HPDE6-E6E7 (cell line): ENCODE measurements around the gene GFI1.
"Not testable (repeated sequence)": the region's sequence is repeated elsewhere in the genome, so short reads cannot be mapped to it uniquely, and the experiment has no call there.

Experiments
- DNase-seq: peaks from one replicate; pipeline ENCODE4 v3.0.0; 2011; ENCODE audit warnings: missing footprints; ENCODE audit errors: extremely low spot score

The GFI1 gene

GRCh38 chr1:92486251-92487077, at the start of gene GFI1:
Gene GFI1 (minus strand): TSS chr1:92486925. CDS start chr1:92483487, 3,438 bp downstream.
- no peak for DNase-seq

DNA sequence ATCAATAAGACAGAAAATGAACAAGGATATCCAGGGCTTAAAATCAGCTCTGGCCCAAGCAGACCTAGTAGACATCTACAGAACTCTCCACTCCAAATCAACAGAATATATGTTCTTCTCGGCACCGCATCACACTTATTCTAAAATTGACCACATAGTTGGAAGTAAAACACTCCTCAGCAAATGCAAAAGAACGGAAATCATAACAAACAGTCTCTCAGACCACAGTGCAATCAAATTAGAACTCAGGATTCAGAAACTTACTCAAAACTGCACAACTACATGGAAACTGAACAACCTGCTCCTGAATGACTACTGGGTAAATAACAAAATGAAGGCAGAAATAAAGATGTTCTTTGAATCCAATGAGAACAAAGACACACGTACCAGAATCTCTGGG, 45.6 kb upstream of the GFI1 start:
- DNase-seq: not testable (repeated sequence)

- DNase-seq: not testable (repeated sequence)
Measured at GRCh38 chr1:92531939-92532338, 45.2 kb upstream of the GFI1 start.

GRCh38 chr1:92527670-92528069, 40.9 kb upstream of the GFI1 start:
- DNase-seq: no peak

DNA sequence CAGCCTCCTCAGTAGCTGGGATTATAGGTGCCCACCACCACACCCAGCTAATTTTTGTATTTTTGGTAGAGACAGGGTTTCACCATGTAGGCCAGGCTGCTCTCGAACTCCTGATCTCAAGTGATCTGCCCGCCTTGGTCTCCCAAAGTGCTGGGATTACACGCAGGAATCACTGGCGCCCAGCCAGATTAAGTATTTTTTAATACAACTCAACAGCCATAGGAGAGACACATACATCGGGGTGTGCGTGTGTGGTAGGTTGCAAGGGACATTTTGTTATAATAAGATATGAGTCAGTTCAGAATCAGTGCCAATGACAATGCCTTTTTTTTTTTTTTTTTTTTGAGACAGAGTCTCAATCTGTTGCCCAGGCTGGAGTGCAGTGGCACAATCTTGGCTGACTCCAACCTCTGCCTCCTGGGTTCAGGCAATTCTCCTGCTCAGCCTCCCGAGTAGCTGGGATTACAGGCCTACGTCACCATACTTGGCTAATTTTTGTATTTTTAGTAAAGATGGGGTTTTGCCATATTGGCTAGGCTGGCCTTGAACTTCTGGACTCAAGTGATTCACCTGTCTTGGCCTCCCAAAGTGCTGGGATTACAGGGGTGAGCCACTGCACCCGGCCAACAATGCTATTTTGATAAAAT, 38.3 kb upstream of the GFI1 start:
- not testable (repeated sequence) for DNase-seq

DNA sequence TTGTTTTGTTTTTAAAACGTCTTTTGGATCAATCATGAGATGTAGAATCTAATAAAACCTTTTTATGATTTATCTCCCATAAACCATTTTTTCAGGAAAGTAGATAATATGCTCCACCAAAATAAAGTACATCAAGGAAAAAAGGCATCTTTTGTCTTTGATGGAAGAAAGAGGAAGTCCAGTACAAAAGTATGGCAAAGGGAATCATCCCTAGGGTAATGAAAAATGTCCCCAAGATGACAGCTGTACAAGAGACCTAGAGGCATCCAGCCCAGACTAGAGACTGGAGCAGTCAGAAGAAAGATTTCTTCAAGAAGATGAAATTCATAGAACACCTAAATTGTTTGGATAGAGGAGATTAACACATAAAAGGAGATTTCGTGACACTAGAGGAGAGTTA, 32.3 kb upstream of the GFI1 start:
- no peak for DNase-seq

- no peak for DNase-seq
Measured at GRCh38 chr1:92516574-92516973, 29.8 kb upstream of the GFI1 start.

GRCh38 chr1:92515796-92516201, 29.1 kb upstream of the GFI1 start:
- no peak for DNase-seq

DNA sequence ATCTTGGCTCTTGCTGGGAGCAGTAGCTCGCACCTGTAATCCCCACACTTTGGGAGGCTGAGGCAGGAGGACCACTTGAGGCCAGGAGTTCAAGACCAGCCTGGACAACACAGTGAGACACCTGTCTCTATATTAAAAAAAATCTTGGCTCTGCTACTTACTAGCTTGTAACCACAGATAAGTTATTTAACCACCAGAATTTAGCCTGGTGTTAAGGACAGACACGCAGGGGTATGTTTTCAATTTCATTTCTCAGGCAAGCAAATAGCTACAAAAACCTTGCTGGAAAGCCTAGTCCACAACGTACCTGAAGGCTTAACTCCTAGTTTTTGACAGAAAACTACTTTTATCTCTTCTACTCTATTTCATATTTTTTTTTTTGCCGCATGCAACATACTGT, 24.8 kb upstream of the GFI1 start:
- DNase-seq: no peak

GRCh38 chr1:92509619-92510018, 22.9 kb upstream of the GFI1 start:
- DNase-seq: no peak

DNA sequence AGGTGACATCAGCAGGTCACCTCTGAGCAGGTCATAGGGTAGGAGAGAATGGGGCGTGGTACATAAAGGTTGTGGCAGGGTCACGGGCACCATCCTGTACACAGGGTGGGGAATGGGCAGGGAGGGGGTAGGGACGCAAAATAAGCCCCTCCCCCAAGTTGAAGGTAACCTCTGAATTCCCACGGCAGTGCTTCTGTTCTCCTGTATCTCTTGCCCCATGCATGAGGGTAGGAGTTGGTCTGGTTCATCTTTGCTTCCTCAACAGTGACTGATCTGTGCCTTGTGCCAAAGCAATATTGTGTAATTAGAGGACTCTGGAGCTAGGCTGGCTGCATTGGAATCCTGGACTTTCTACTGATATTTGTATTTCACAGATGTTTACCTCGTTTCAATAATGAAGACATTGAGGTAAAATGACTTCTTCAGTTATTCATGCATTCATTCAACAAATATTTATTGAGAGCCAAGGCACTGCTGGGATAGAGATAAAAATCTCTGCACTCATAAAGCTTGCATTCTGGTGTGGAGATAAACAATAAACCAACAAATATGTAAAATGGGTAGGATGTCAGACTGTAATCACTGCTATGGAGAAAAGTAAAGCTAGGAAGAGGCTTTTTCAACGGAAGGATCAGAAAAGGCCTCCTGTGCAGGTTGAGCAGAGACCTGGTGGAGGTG, 18.4 kb upstream of the GFI1 start:
- no peak for DNase-seq

GRCh38 chr1:92504291-92505014, 17.7 kb upstream of the GFI1 start:
- no peak for DNase-seq

DNA sequence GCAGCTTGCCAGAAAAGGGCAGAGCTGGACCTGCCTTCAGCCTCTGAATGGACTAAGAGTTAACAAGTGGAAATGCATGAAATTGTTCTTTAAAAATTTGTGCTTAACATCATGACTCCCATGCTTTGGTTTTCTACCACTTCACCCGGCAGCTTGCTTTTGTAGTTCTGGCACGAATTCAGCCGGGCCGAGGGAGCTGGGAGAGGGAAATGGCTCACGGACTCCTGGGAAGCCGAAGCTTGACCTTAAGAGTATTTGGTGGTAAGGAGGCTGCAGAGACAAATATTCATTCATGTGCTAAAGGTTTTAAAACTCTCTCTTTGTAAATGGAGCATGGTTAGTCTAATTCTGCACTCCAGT, 17.2 kb upstream of the GFI1 start:
- DNase-seq: no peak

DNA sequence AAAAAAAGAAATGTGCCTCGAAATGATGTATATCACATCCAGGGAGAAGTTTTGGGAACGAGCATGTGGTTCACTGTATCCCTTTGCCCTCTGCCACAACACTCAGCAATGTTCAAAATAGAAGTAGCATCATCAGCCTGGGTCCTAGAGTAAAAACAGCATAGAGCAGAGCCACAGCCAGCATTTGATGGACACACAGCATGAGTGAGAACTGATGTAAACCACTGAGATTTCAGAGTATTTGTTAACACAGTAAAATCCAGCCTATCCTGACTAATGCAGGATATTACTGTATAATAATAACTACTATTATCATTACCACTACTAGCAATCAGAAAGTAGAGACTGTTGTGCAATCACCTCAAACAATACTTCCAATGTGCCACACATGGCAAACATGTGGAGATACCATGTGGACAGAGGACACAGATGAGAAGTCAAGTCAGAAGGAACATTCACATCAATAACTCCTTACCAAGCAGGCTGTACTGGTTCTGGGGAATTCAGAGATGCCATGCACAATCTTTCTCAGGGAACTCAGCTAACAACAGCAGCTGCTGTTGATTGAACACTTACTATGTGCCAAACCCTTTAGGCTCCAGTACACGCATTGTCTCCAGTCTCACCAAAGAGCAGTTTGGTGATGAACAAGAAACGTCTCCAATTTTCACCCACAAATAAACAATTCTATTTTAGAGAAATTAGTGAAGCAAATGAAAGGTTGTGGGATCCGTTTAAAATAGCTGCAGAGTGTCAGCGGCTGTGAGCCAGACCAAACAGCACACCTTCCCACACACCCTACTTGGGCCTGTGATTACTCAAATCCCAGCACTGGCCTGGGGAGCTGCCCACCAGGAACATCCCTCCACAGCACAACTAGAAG, 16.6 kb upstream of the GFI1 start:
- DNase-seq: no peak

DNA sequence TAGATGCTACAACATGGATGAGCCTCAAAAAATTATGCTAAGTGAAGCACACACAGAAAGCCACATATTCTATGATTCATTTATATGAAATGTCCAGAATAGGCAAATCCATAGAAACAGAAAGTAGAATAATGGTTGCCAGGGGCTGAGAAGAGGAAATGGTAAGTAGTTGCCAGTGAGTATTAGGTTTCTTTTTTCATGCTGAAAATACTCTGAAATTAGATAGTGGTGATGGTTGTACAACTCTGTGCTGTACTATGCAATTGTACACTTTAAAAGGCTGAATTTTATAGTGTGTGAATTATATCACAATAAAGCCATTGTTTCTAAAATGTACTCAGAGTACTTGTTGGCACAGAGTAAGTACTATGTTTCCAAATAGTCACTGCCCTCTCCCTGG, 15.5 kb upstream of the GFI1 start:
- no peak for DNase-seq

DNA sequence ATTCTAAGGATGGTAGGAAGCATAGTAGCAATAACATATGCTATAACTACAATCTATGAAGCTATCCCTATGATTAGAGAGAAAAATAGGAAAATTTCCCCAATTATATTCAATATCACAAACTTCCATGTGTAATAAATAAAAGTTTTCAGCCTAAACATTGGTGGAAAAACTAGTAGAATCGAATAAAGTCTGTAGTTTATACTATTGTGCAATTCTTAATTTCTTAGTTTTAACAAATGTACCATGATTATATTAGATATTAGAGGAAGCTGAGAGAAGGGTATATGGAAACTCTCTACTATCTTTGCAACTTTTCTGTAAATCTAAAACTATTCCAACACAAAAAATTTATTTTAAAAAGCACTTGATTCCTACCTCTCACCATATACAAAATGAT, 13.8 kb upstream of the GFI1 start:
- no peak for DNase-seq

GRCh38 chr1:92495392-92496063, 8.8 kb upstream of the GFI1 start:
- DNase-seq: no peak

DNA sequence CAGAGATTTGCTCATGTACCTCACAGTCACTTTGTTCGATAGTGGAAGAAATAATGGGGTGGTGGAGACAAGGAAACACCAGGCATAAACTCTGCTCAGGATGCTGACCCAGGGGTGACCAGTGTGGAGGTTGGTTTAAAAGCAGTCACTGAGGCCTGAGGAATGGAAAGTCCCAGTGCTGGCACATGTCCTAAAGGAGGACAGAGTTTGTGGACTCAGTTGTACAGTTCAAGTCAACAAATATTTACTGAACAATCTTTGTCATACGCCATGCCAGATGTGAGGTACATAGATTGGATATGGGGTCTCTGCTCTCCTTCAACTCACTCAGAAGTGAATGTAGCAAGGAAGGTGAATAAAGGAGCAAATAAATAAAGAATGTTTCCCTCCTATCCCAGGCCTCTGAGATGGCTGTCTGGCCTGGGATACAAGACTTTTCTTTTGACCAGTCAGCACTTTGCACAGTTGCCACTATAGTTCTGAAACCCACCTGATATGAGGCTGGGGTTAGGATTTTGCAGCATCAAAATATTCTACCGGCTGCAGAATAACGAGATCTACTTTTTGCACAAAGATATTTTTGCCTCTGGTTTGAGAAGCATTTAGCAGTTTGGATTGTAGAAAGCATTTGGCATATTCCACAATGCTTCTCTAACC, 7.9 kb upstream of the GFI1 start:
- no peak for DNase-seq

DNA sequence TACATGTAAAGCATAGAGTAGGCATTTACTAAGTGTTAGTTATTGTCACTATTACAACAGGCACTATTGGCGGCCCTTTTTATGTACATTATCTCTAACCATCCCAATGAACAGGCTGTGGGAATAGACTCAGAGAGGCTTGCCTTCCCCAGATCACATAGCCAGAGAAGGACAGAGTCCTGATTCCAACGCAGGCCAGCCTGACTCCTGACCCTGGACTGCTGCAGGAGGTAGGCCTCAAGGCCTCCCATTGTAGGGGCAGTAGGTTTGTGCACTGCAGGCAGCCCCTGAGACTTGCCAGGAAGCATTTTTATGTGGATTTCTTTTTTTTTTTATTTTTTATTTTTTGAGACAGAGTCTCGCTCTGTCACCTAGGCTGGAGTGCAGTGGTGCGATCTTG, 6.4 kb upstream of the GFI1 start:
- DNase-seq: no peak

GRCh38 chr1:92488832-92489231, 2.1 kb upstream of the GFI1 start:
- no peak for DNase-seq
